Measurements from ENCODE around the gene CLIP2. TPM values are rescaled to one million over a fixed set of nuclear protein-coding genes. Genes with fewer than 3 reads are reported as not detected.

Gene CLIP2
- total RNA-seq, 1 experiment from 2014 or later, result 21.6 TPM

GRCh38 chr7:74334030-74334429 lies 44.8 kb downstream of the CLIP2 start:
- no peak overlapping the region for H3K27ac ChIP-seq (ENCODE audit: insufficient read length, low read depth, low read length)
- no peaks in the 10 kb centered on the region for H3K4me1 ChIP-seq (ENCODE audit: insufficient read depth, low read length)
- Mint-ChIP-seq H3K27ac (peak overlapping the region in 2 of 3 experiments; percentile 13 to 45; a peak in 1 of 7 replicates), H3K9me3 (no peaks in the 10 kb centered on the region), H3K4me1 (no peaks in the 10 kb centered on the region), H3K4me3 (no peak overlapping the region), H3K36me3 (ENCODE audit: insufficient read depth in 1 of 3, low read depth in 3 of 3) (peaks cover 6 to 17% (median 9%) of the 10 kb centered on the region in 3 experiments; a peak in 4 of 7 replicates), H3K27me3 (ENCODE audit: low read depth) (no peaks in the 10 kb centered on the region)
- no peak overlapping the region for H4K91ac ChIP-seq (ENCODE audit: insufficient read length, low read depth, low read length)
- no peak overlapping the region for H3K9ac ChIP-seq (ENCODE audit: extremely low read depth, insufficient read length, low read length)
- no peak for DNase-seq
- no peak overlapping the region for H3K14ac ChIP-seq (ENCODE audit: insufficient read depth, low read length)
- no peaks in the 10 kb centered on the region for H3K9me3 ChIP-seq (ENCODE audit: control insufficient read depth, low read depth, low read length)
- no peak overlapping the region for H3K4ac ChIP-seq (ENCODE audit: low read depth, low read length)
- TF ChIP-seq CTCF (conservative IDR thresholded peaks at IDR 0.05), result no peak
- H2BK15ac ChIP-seq (ENCODE audit: low read depth, low read length), result no peak overlapping the region
- H2AK5ac ChIP-seq (ENCODE audit: insufficient read length, low read length), result no peak overlapping the region
- no peak overlapping the region for H3K18ac ChIP-seq (ENCODE audit: insufficient read length, low read depth, low read length)
- no peak overlapping the region for H3K4me2 ChIP-seq (ENCODE audit: insufficient read depth, insufficient read length, low read length)
- H3K56ac ChIP-seq (ENCODE audit: insufficient read length, low read depth, low read length), result no peak overlapping the region
- H3K79me1 ChIP-seq (ENCODE audit: insufficient read depth, low read depth, low read length, poor library complexity, severe bottlenecking), result peaks cover 2% of the 10 kb centered on the region
- H4K5ac ChIP-seq (ENCODE audit: insufficient read length, low read depth, low read length), result no peak overlapping the region
- no peak overlapping the region for H2BK5ac ChIP-seq (ENCODE audit: insufficient read length, low read length)
- H4K20me1 ChIP-seq (ENCODE audit: control insufficient read depth, insufficient read depth, insufficient read length), result no peaks in the 10 kb centered on the region
- H2BK120ac ChIP-seq (ENCODE audit: low read depth, low read length, poor library complexity, severe bottlenecking), result no peak overlapping the region
- H2AFZ ChIP-seq (ENCODE audit: low read length), result no peak overlapping the region
- WGBS (ENCODE audit: extremely low coverage, insufficient read length, low lambda C conversion rate), result no CpG with 5 or more reads among the region's 11 CpGs
- H4K8ac ChIP-seq (replicated peaks; ENCODE audit: insufficient read length, low read depth, low read length), result no peak overlapping the region
- no peak overlapping the region for H2BK12ac ChIP-seq (ENCODE audit: insufficient read length, low read depth, low read length)
- H3K23me2 ChIP-seq (ENCODE audit: insufficient read length, low read depth, low read length, poor library complexity, severe bottlenecking), result no peaks in the 10 kb centered on the region
- no peak overlapping the region for H2BK20ac ChIP-seq (ENCODE audit: low read depth, low read length, poor library complexity, severe bottlenecking)
- no peak overlapping the region for H3K23ac ChIP-seq (ENCODE audit: insufficient read length, low read depth, low read length)
- no peaks in the 10 kb centered on the region for H3K27me3 ChIP-seq (ENCODE audit: insufficient read depth, low read length)
- H3T11ph ChIP-seq (ENCODE audit: low read length), result no peak overlapping the region
- no peaks in the 10 kb centered on the region for H3K79me2 ChIP-seq (ENCODE audit: insufficient read depth, low read length)

Measured in H9 (cell line).